Measurements from ENCODE around the gene CD200.

GRCh38 chr3:112307557-112307956 is 25.4 kb upstream of the CD200 start:
- no peak for TF ChIP-seq POLR2A (IDR thresholded peaks at IDR 0.05)
- TF ChIP-seq, protein P1, sequence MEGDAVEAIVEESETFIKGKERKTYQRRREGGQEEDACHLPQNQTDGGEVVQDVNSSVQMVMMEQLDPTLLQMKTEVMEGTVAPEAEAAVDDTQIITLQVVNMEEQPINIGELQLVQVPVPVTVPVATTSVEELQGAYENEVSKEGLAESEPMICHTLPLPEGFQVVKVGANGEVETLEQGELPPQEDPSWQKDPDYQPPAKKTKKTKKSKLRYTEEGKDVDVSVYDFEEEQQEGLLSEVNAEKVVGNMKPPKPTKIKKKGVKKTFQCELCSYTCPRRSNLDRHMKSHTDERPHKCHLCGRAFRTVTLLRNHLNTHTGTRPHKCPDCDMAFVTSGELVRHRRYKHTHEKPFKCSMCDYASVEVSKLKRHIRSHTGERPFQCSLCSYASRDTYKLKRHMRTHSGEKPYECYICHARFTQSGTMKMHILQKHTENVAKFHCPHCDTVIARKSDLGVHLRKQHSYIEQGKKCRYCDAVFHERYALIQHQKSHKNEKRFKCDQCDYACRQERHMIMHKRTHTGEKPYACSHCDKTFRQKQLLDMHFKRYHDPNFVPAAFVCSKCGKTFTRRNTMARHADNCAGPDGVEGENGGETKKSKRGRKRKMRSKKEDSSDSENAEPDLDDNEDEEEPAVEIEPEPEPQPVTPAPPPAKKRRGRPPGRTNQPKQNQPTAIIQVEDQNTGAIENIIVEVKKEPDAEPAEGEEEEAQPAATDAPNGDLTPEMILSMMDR (IDR thresholded peaks at IDR 0.05): no peak

All from body of pancreas (tissue), 4 donors.